Measurements from ENCODE around the gene APEH.

Gene APEH

DNA sequence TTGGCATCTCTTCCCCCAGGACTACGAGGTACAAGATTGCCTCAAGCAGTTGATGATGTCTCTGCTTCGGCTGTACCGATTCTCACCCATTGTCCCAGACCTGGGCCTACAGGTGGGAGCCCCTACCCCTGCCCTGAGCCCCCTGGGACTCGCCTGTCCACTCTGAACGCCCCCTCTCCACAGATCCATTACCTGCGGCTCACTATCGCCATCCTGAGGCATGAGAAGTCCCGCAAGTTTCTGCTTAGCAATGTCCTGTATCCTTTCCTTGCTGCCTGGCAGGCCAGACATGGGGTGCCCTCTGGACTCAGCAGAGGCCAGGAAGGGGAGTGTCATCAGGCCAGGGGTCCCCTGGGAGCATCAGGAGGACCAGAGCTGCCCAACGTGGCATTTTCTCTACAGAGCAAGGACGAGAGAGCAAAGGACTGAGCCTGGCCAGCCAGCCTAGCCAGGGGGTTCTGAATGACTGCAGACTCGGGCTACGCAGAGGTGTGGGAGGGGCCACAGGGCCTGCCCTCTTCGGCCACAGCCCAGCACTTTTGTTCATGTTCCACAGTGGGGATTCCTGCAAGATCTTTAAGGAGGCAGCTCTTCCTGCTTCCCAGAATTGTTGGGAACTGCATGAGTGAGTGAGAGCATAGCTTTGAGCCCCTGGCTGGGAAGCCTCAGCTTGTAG is 26.4 kb downstream of the APEH start:
- Histone ChIP-seq H3K4me1 (ENCODE audit: control insufficient read depth in 2 of 2, insufficient read depth in 2 of 2, low read length in 2 of 2) (no peaks in the 10 kb centered on the region), H3K27me3 (ENCODE audit: control insufficient read depth in 2 of 2, insufficient read depth in 2 of 2, low read length in 2 of 2) (no peaks in the 10 kb centered on the region), H3K36me3 (ENCODE audit: control insufficient read depth in 2 of 2, insufficient read depth in 2 of 2, low read length in 2 of 2) (peaks cover 11 to 50% of the 10 kb centered on the region in 2 donors), H3K27ac (ENCODE audit: low read depth in 2 of 2, low read length in 2 of 2) (no peak overlapping the region), H3K9ac (ENCODE audit: low read depth in 1 of 2, low read length in 2 of 2) (no peak overlapping the region), H3K9me3 (ENCODE audit: control insufficient read depth in 2 of 2, low read length in 2 of 2) (no peaks in the 10 kb centered on the region), H3K4me3 (ENCODE audit: low read length in 2 of 2) (no peak overlapping the region)

DNA sequence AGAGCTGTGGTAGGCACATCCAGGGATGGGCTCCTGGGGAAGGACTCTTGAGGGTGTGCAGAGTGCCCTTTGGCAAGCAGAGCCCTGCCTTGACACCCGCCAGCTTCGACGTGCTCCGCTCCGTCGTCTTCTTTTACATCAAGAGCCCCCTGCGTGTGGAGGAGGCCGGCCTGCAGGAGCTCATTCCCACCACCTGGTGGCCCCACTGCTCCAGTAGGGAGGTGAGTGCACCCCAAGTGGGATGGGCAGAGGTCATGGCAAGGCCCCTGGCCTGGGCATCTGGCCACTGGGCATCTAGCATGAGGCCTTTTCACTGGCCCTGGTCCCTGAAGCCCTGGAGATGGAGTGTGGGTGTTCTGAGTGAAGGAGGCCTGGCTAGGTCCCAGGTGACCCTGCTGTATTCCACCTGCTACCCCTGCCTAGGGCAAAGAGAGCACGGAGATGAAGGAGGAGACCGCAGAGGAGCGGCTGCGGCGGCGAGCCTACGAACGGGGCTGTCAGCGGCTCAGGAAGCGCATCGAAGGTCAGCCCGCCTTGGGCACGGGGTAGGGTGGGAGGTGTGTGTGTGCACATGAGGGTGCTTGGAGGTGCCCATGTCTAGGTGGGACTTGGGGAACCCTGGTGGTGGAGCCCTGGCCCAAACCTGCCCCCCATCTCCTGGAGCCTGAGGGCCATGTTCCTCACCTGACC is 27.4 kb downstream of the APEH start:
- no peak overlapping the region for H3K9ac ChIP-seq (ENCODE audit: low read depth in 1 of 2, low read length in 2 of 2)
- H3K9me3 ChIP-seq (ENCODE audit: control insufficient read depth in 2 of 2, low read length in 2 of 2) = no peaks in the 10 kb centered on the region
- H3K27ac ChIP-seq (ENCODE audit: low read depth in 2 of 2, low read length in 2 of 2) = no peak overlapping the region
- H3K36me3 ChIP-seq (ENCODE audit: control insufficient read depth in 2 of 2, insufficient read depth in 2 of 2, low read length in 2 of 2) = peaks cover 16 to 56% of the 10 kb centered on the region in 2 donors
- H3K4me3 ChIP-seq (ENCODE audit: low read length in 2 of 2) = no peak overlapping the region
- H3K4me1 ChIP-seq (ENCODE audit: control insufficient read depth in 2 of 2, insufficient read depth in 2 of 2, low read length in 2 of 2) = no peaks in the 10 kb centered on the region
- no peaks in the 10 kb centered on the region for H3K27me3 ChIP-seq (ENCODE audit: control insufficient read depth in 2 of 2, insufficient read depth in 2 of 2, low read length in 2 of 2)

DNA sequence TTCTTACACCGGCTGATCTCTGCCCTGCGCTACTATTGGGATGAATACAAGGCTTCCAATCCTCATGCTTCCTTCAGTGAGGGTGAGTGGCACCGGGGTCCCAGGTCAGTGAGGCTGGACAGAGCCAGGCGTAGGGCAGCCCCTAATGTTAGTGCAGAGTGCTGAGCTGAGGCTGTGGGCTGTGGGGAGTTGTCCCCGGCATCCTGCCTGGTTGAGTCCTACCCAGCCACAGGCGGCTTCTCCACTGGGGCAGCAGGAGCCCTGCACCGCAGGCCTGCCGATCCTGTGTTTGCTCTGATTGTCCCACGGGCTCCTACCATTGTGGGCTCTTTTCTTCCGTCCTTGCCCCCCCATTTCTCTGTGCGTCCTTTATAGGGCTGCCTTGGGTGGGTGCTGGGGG is 28.5 kb downstream of the APEH start:
- Histone ChIP-seq H3K9me3 (ENCODE audit: control insufficient read depth in 2 of 2, low read length in 2 of 2) (no peaks in the 10 kb centered on the region), H3K27ac (ENCODE audit: low read depth in 2 of 2, low read length in 2 of 2) (no peak overlapping the region), H3K9ac (ENCODE audit: low read depth in 1 of 2, low read length in 2 of 2) (no peak overlapping the region), H3K27me3 (ENCODE audit: control insufficient read depth in 2 of 2, insufficient read depth in 2 of 2, low read length in 2 of 2) (no peaks in the 10 kb centered on the region), H3K36me3 (ENCODE audit: control insufficient read depth in 2 of 2, insufficient read depth in 2 of 2, low read length in 2 of 2) (peaks cover 14 to 57% of the 10 kb centered on the region in 2 donors), H3K4me3 (ENCODE audit: low read length in 2 of 2) (no peak overlapping the region), H3K4me1 (ENCODE audit: control insufficient read depth in 2 of 2, insufficient read depth in 2 of 2, low read length in 2 of 2) (no peaks in the 10 kb centered on the region)

DNA sequence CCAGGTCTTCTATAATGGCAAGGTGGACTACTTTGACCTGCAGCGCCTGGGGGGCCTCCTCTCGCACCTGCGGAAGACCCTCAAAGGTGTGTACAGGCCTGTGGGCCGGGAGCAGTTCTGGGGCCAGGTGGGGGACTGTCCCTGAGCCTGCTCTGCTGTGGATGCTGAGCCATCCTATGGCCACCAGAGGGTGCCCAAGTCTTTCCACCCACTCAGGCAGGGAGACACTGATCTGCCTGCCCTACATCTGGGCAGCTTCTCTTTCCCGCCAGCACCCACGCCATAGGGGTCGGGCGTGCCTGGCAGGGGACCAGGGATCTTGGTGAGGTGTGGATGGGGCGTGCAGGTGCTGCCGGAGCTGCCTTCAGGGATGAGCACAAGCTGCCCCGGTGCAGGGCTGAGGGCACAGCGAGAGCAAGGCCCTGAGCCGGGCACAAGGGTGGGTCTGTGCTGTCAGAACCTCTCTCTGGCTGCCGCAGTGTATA is 29.3 kb downstream of the APEH start:
- Histone ChIP-seq H3K27ac (ENCODE audit: low read depth in 2 of 2, low read length in 2 of 2) (no peak overlapping the region), H3K9ac (ENCODE audit: low read depth in 1 of 2, low read length in 2 of 2) (no peak overlapping the region), H3K27me3 (ENCODE audit: control insufficient read depth in 2 of 2, insufficient read depth in 2 of 2, low read length in 2 of 2) (no peaks in the 10 kb centered on the region), H3K4me3 (ENCODE audit: low read length in 2 of 2) (no peak overlapping the region), H3K36me3 (ENCODE audit: control insufficient read depth in 2 of 2, insufficient read depth in 2 of 2, low read length in 2 of 2) (peaks cover 11 to 49% of the 10 kb centered on the region in 2 donors), H3K4me1 (ENCODE audit: control insufficient read depth in 2 of 2, insufficient read depth in 2 of 2, low read length in 2 of 2) (no peaks in the 10 kb centered on the region), H3K9me3 (ENCODE audit: control insufficient read depth in 2 of 2, low read length in 2 of 2) (no peaks in the 10 kb centered on the region)

DNA sequence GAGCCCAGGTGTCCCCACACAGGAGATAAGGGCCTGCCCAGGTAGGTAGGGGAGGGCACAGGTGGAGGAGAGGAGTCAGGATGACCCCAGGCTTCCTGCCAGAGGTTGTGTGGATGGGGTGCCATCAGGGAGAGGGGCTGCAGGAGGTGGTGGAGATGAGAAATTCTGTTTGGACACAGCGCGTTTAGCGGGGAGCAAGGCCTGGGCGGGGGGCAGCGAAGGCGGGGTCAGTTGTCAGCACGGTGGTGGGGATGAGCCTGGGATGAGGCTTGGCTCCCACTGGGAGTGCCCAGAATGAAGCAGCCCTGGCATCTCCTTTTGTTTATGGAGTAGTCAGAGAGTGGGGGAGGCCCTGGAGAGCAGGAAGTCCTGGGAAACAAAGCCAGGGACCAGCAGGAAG is 29.8 kb downstream of the APEH start:
- no peaks in the 10 kb centered on the region for H3K27me3 ChIP-seq (ENCODE audit: control insufficient read depth in 2 of 2, insufficient read depth in 2 of 2, low read length in 2 of 2)
- no peaks in the 10 kb centered on the region for H3K9me3 ChIP-seq (ENCODE audit: control insufficient read depth in 2 of 2, low read length in 2 of 2)
- no peak overlapping the region for H3K4me3 ChIP-seq (ENCODE audit: low read length in 2 of 2)
- H3K36me3 ChIP-seq (ENCODE audit: control insufficient read depth in 2 of 2, insufficient read depth in 2 of 2, low read length in 2 of 2) = peaks cover 11 to 45% of the 10 kb centered on the region in 2 donors
- no peak overlapping the region for H3K27ac ChIP-seq (ENCODE audit: low read depth in 2 of 2, low read length in 2 of 2)
- H3K9ac ChIP-seq (ENCODE audit: low read depth in 1 of 2, low read length in 2 of 2) = no peak overlapping the region
- no peaks in the 10 kb centered on the region for H3K4me1 ChIP-seq (ENCODE audit: control insufficient read depth in 2 of 2, insufficient read depth in 2 of 2, low read length in 2 of 2)

DNA sequence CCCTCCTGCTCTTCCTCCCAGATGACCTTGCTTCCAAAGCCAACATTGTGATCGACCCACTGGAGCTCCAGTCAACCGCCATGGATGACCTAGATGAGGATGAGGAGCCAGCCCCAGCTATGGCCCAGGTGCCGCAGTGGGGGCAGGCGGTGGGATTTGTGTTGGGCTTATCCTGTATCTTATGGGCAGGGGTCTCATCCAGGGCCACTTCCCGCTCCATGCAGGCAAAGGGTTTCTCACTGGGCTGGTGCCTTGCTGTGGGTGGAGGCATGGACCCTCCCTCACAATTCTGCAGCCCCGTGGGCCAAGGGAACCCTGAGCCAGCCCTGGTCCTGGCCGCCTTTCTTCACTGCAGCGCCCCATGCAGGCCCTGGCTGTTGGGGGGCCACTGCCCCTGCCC is 30.5 kb downstream of the APEH start:
- Histone ChIP-seq H3K36me3 (ENCODE audit: control insufficient read depth in 2 of 2, insufficient read depth in 2 of 2, low read length in 2 of 2) (peaks cover 11 to 43% of the 10 kb centered on the region in 2 donors), H3K27me3 (ENCODE audit: control insufficient read depth in 2 of 2, insufficient read depth in 2 of 2, low read length in 2 of 2) (no peaks in the 10 kb centered on the region), H3K4me1 (ENCODE audit: control insufficient read depth in 2 of 2, insufficient read depth in 2 of 2, low read length in 2 of 2) (no peaks in the 10 kb centered on the region), H3K4me3 (ENCODE audit: low read length in 2 of 2) (no peak overlapping the region), H3K27ac (ENCODE audit: low read depth in 2 of 2, low read length in 2 of 2) (no peak overlapping the region), H3K9me3 (ENCODE audit: control insufficient read depth in 2 of 2, low read length in 2 of 2) (no peaks in the 10 kb centered on the region), H3K9ac (ENCODE audit: low read depth in 1 of 2, low read length in 2 of 2) (no peak overlapping the region)

DNA sequence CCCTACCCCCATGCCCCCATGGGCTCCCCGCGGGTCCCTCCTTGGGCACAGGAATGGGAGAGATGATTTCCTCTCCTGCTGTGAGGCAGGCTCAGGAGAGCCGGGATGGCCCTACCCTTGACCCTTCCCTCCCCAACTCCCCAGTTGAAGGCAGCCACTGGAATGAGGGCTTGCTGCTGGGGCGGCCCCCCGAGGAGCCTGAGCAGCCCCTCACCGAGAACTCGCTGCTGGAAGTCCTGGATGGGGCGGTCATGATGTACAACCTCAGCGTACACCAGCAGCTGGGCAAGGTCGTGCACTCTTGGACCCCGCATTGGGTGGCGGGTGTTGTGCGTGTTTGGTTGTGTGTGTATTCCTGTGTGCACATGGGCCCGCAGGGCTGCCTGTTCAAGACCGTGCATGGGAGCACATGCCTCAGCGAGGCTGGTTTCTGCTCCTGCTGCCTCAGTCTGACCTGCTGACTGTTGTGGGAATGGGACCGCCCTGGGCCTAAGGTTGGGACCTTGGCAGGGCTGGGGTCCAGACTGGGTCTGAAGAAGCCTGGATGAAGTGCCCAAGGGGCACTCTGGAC is 31.3 kb downstream of the APEH start:
- Histone ChIP-seq H3K36me3 (ENCODE audit: control insufficient read depth in 2 of 2, insufficient read depth in 2 of 2, low read length in 2 of 2) (peaks cover 8 to 35% of the 10 kb centered on the region in 2 donors), H3K27ac (ENCODE audit: low read depth in 2 of 2, low read length in 2 of 2) (no peak overlapping the region), H3K9ac (ENCODE audit: low read depth in 1 of 2, low read length in 2 of 2) (no peak overlapping the region), H3K4me3 (ENCODE audit: low read length in 2 of 2) (no peak overlapping the region), H3K27me3 (ENCODE audit: control insufficient read depth in 2 of 2, insufficient read depth in 2 of 2, low read length in 2 of 2) (no peaks in the 10 kb centered on the region), H3K4me1 (ENCODE audit: control insufficient read depth in 2 of 2, insufficient read depth in 2 of 2, low read length in 2 of 2) (no peaks in the 10 kb centered on the region), H3K9me3 (ENCODE audit: control insufficient read depth in 2 of 2, low read length in 2 of 2) (no peaks in the 10 kb centered on the region)

DNA sequence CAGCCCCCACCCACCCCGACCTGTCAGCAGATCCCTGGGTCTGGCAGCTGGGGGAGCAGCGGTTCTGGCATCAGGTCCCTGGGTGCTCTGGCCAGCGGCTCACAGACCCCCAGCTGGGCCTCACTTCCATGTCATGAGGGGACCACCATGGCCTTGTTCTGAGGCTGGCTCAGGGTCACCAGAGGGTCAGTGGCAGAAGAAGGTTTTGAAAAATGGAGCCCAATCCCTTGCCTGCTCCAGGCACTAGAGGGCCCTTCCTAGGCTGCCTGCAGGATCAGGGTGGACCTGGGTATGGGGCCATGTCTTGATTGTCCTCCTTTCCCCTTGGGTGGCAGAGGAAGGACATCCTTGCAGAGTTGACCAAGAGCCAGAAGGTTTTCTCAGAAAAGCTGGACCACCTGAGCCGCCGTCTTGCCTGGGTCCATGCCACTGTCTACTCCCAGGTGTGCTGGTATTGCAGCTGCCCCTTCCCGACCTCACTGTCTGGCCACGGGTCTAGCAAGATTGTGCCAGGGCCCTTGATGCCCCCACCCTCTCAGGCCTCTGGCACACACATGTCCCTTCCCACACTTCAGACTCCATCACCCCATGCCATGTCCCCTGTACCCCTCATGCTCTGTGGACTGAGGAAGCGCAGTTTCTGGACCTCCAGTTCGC is 32.4 kb downstream of the APEH start:
- H3K9ac ChIP-seq (ENCODE audit: low read depth in 1 of 2, low read length in 2 of 2) = no peak overlapping the region
- no peaks in the 10 kb centered on the region for H3K9me3 ChIP-seq (ENCODE audit: control insufficient read depth in 2 of 2, low read length in 2 of 2)
- no peak overlapping the region for H3K27ac ChIP-seq (ENCODE audit: low read depth in 2 of 2, low read length in 2 of 2)
- H3K27me3 ChIP-seq (ENCODE audit: control insufficient read depth in 2 of 2, insufficient read depth in 2 of 2, low read length in 2 of 2) = no peaks in the 10 kb centered on the region
- no peak overlapping the region for H3K4me3 ChIP-seq (ENCODE audit: low read length in 2 of 2)
- peaks cover 8 to 26% of the 10 kb centered on the region in 2 donors for H3K36me3 ChIP-seq (ENCODE audit: control insufficient read depth in 2 of 2, insufficient read depth in 2 of 2, low read length in 2 of 2)
- no peaks in the 10 kb centered on the region for H3K4me1 ChIP-seq (ENCODE audit: control insufficient read depth in 2 of 2, insufficient read depth in 2 of 2, low read length in 2 of 2)

DNA sequence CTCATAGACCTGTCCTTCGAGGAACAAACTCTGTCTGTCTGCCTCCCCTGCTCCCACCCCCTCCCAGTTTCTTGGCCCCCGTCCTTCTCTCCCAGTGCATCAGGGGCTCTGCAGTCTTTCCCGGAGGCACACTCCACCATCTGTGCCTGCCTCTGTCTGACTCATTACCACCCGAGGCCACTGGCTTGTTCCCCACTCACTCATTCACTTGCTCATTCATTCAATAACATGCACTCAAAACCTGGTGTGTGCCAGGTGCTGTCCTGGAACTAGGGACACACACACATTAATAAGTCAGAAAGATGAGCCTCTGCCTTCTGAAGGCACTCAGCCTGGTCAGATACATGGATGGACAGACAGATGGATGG is 32.9 kb downstream of the APEH start:
- Histone ChIP-seq H3K27ac (ENCODE audit: low read depth in 2 of 2, low read length in 2 of 2) (no peak overlapping the region), H3K9me3 (ENCODE audit: control insufficient read depth in 2 of 2, low read length in 2 of 2) (no peaks in the 10 kb centered on the region), H3K36me3 (ENCODE audit: control insufficient read depth in 2 of 2, insufficient read depth in 2 of 2, low read length in 2 of 2) (peaks cover 8 to 22% of the 10 kb centered on the region in 2 donors), H3K27me3 (ENCODE audit: control insufficient read depth in 2 of 2, insufficient read depth in 2 of 2, low read length in 2 of 2) (no peaks in the 10 kb centered on the region), H3K4me3 (ENCODE audit: low read length in 2 of 2) (no peak overlapping the region), H3K9ac (ENCODE audit: low read depth in 1 of 2, low read length in 2 of 2) (no peak overlapping the region), H3K4me1 (ENCODE audit: control insufficient read depth in 2 of 2, insufficient read depth in 2 of 2, low read length in 2 of 2) (no peaks in the 10 kb centered on the region)

DNA sequence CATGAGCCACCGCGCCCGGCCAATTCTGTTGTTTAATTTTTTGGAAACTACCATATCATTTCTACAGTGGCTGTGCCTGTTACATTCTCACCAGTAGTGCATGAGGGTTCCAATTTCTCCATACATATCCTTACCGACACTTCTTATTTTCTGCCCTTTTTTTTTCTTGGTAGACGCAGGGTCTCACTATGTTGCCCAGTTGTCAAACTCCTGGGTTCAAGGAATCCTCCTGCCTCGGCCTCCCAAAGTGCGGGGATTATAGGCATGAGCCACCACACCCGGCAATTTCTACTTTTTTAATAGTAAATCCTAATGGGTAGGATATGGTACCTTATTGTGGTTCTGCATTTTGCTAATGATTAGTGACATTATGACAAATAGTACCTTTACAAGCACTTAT is 35.7 kb downstream of the APEH start:
- no peaks in the 10 kb centered on the region for H3K27me3 ChIP-seq (ENCODE audit: control insufficient read depth in 2 of 2, insufficient read depth in 2 of 2, low read length in 2 of 2)
- H3K4me3 ChIP-seq (ENCODE audit: low read length in 2 of 2) = no peak overlapping the region
- no peaks in the 10 kb centered on the region for H3K4me1 ChIP-seq (ENCODE audit: control insufficient read depth in 2 of 2, insufficient read depth in 2 of 2, low read length in 2 of 2)
- H3K9ac ChIP-seq (ENCODE audit: low read depth in 1 of 2, low read length in 2 of 2) = no peak overlapping the region
- H3K36me3 ChIP-seq (ENCODE audit: control insufficient read depth in 2 of 2, insufficient read depth in 2 of 2, low read length in 2 of 2) = peaks cover 12 to 23% of the 10 kb centered on the region in 2 donors
- H3K9me3 ChIP-seq (ENCODE audit: control insufficient read depth in 2 of 2, low read length in 2 of 2) = no peaks in the 10 kb centered on the region
- no peak overlapping the region for H3K27ac ChIP-seq (ENCODE audit: low read depth in 2 of 2, low read length in 2 of 2)
